Stimulated activated CD8-positive, alpha-beta memory T cell treated with anti-CD3 and anti-CD28 coated beads, Interleukin-12 subunit alpha, Interleukin-12 subunit beta, amount 100 ng/mL, for 1 hour (primary cell): ENCODE data around the gene TTC23.
A peak's percentile ranks its signal among the peaks of the same experiment; 100 is the strongest.
"Not testable (repeated sequence)": the region's sequence is repeated elsewhere in the genome, so short reads cannot be mapped to it uniquely, and the experiment has no call there.

Source experiments
- DNase-seq: peaks from one replicate; pipeline ENCODE4 v3.0.0-alpha.2; 2020; ENCODE audit warnings: low read depth

Gene TTC23

GRCh38 chr15:99248000-99248715, 1.2 kb downstream of the TTC23 start:
- no peak for DNase-seq

DNA sequence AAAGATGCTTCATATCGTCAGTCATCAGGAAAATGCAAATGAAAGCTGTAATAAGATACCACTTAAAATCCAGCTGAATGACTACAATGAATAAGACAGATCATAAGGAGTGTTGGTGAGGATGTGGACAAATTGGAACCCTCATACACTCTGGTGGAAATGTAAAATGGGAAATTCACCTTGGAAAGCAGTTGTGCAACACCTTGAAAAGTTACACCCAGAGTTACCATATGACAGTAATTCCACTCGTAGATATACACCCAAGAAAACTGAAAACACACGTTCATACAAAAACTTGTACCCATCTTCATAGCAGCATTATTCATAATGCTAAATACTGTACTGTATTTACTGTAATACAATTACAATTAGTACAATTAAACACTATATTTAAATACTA, 2.3 kb downstream of the TTC23 start:
- no peak for DNase-seq

- DNase-seq, result no peak
Measured at GRCh38 chr15:99244306-99244705, 5.1 kb downstream of the TTC23 start.

GRCh38 chr15:99241752-99242151, 7.6 kb downstream of the TTC23 start:
- no peak for DNase-seq

- DNase-seq, result no peak
Measured at GRCh38 chr15:99239545-99240198, 9.7 kb downstream of the TTC23 start.

DNA sequence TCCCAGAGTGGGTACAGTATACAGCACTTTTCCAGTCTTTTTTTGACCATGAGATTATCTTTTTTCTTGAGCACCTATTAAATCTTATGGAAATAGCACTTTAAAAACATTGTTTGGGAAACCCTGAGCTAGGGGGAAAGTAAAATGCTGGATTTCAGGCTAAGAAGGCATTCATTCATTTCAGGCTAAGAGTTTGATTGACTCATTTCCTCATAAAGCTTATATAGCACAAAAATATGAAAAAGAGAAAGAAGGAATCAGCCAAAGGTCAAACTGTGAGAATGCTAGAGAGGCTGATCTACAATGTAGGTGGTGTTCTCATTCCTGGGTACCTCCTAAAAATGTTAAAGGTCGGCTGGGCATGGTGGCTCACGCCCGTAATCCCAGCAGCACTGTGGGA, 10.5 kb downstream of the TTC23 start:
- no peak for DNase-seq

- not testable (repeated sequence) for DNase-seq
Measured at GRCh38 chr15:99234160-99234559, 15.2 kb downstream of the TTC23 start.

GRCh38 chr15:99232740-99233139, 16.6 kb downstream of the TTC23 start:
- DNase-seq, result no peak

DNA sequence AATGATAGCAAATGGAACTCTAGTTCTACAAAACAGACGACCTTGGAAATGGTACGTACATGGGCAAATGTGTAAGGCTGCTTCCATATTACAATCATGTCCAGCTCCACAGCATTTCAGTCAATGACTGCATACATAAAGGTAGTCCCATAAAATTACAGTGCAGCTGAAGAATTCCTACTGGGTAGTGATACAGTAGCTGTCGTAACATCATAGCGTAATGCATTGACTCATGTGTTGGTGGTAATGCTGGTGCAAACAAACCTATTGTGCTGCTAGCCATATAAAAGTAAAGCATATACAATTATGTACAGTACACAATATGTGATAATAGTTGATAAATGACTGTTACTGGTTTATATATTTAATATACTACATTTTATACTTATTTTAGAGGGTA, 18.5 kb downstream of the TTC23 start:
- DNase-seq, result no peak

DNA sequence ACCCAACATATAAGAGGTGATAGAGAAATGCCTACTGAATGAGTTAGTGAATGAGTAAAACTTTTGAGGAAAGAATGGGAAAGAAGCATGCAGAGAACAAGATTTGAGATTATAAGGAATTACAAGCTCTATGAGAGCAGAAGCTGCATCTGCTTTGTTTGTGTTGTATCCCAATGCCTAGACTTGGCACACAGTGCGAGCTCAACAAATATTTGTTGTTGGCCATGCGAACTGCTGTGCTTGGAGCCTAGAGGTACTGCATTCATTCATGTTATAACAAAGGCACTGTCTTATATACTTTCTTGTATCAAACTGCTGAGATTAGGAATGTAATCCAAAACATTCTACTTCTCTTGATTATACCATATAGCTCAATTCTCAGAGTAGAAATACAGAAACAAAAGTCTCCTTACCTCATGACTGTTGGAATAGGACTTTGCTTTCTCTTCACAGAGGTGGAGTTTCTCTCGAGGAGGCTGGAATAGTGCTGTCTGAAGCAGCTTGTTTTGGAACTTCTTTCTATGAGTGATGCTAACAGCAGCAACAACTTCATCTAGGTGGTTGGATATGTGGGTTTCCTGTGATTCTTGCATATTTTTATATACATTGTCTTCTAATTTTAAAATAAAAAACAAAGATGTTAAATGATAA, 21.1 kb downstream of the TTC23 start:
- DNase-seq, result no peak

DNA sequence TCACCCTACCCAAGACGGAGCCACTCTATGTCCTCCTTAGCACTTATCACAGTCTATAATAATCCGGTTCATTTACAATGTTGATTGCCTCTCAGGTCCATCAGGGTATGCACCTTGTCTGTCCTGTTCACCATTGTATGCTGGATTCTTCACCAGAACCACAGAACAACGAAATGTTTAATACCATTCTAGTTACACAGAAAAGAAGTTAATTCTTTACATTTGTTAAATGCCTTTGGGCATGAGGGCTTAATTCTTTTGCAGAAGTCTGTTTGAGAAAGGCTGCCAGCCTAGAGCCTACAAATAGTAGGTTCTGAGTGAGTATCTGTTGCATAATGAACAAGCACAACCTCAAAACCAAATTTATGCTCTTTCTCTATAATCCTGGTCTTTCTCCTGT, 22.6 kb downstream of the TTC23 start:
- no peak for DNase-seq

GRCh38 chr15:99224372-99225214, 24.8 kb downstream of the TTC23 start:
- no peak for DNase-seq

GRCh38 chr15:99213187-99213811, 36.1 kb downstream of the TTC23 start:
- DNase-seq, result peak; percentile 40

- DNase-seq, result no peak
Measured at GRCh38 chr15:99212406-99212805, 37.0 kb downstream of the TTC23 start.

DNA sequence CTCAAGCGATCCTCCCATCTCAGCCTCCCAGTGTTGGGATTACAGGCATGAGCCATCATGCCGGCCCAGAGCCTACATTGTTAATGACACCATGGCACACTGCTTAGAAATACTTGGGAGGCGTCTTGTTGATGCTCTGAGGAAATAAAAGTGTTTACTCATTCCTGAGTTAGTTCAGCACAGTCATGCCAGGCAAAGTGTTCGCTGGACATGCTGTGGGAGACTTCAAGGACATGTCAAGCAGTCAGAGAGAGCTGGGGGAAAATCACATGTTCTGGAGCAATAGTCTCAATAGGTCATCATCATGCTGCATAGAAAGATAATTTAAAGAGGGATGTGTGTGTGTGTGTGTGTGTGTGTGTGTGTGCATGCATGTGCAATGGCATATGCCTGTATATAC, 37.5 kb downstream of the TTC23 start:
- DNase-seq, result no peak

- no peak for DNase-seq
Measured at GRCh38 chr15:99210334-99210733, 39.0 kb downstream of the TTC23 start.

GRCh38 chr15:99209326-99209725, 40.1 kb downstream of the TTC23 start:
- DNase-seq, result no peak

DNA sequence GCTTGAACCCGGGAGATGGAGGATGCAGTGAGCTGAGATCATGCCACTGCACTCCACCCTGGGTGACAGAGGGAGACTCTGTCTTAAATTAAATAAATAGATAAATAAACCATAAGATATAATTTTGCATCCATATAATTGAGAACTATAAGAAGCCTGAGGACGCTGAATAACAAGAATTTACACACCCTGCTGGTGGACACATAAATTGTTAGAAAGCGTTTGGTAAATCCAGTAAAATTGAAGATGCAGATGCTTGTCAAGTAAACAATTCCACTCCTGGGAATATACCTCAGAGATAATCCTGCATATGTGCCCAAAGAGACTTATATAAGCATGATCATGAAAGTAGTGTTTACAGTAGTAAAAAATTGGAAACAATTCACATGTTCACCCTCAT, 41.7 kb downstream of the TTC23 start:
- no peak for DNase-seq

DNA sequence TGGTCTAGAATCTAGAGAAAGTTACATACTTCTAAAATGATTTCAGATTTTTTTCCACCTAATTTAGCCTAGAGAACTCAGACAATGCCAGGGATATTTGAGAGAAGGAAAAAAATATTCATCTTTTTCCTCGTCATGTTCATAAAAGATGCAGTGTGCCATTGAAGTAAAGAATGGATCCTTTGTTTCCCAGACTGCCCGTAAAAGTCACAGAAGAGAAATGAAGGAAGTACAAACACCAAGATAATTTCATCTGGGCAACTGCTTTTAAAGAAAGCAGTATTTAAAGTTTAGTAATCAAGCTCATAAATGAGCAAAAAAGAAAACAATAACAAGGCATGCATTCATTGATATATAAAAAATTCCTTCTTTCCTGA, 47.2 kb downstream of the TTC23 start:
- DNase-seq, result no peak

GRCh38 chr15:99201408-99202175, 47.8 kb downstream of the TTC23 start:
- no peak for DNase-seq

DNA sequence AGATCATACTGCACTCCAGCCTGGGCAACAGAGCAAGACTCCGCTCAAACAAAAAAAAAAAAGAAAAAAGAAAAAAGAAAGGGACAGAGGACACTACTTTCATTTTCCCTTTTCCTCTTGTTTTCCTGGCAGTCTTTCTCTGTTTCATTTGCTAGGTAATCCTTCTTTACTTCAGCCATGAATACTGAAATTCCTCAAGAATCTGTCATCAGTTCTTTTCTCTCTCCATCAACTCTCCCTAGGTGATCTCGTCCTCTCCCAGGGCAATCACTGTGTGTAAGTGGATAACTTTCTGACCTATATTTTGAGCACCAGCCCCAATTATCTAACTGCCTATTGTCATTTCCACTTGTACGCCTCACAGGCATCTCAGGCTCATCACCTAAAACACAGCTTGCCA, 51.5 kb downstream of the TTC23 start:
- no peak for DNase-seq
